ENCODE results near the gene DHX9.
"Not testable (repeated sequence)": the region's sequence is repeated elsewhere in the genome, so short reads cannot be mapped to it uniquely, and the experiment has no call there.

DHX9 gene

DNA sequence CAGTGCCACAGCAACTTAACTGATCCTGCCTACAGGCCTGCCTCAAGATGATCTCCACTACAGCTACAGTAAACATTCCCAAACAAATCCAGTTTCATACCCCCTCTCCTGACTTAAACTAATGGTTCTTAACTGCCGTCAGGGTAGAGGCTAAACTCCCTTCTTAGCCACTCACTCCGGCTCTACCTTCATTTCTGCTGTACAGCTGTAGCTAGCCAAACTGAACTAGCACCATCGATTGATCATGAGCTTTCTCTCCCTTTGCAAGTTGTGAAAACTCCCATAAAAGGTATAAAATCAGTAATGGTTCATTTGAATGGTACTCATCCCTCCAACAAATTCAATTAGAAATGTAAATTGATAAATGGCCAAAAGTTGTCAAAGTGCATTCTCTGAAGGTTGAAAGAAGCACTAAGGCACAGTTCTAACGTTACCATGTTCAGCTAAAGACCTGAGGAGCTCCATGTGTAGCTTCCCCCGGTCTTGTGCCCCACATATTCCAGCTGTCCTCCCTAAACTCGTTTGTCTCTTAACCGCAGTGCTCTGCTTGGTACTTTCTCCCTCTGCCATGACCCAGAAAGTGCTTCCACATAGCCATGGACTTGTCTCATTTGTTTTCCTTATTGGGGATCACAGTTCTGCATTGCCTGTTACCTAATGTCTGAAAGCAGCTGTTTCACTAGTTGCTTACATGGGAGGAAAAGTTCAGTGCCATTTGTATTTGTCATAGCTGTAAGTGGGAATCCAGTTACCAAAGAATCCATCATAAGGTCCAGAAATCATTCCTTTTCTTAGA, 49.8 kb downstream of the DHX9 start:
- in situ Hi-C loops (cut with MboI; ENCODE audit: low sequenced_read_pairs) = no loop called here

DNA sequence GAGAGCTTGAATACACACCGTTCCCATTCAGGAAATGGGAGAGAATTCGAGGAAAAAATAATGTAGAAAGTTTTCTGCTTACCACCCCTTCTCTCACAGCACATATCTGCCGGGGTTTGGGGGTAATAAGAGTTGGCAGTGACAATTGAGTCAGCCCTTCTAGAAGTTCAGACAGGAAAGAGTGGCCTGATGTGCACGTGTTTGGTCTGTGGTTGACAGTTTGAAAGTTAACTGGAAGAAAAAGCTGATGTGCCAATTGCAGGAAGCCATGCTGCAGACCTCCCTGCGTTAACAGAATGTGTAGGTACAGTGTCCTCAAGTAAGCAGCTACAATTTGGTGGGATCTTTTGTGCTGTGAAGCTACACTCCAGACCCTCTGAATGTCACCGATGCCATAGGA, 50.9 kb downstream of the DHX9 start:
- in situ Hi-C loops (cut with MboI; ENCODE audit: low sequenced_read_pairs) = no loop called here

DNA sequence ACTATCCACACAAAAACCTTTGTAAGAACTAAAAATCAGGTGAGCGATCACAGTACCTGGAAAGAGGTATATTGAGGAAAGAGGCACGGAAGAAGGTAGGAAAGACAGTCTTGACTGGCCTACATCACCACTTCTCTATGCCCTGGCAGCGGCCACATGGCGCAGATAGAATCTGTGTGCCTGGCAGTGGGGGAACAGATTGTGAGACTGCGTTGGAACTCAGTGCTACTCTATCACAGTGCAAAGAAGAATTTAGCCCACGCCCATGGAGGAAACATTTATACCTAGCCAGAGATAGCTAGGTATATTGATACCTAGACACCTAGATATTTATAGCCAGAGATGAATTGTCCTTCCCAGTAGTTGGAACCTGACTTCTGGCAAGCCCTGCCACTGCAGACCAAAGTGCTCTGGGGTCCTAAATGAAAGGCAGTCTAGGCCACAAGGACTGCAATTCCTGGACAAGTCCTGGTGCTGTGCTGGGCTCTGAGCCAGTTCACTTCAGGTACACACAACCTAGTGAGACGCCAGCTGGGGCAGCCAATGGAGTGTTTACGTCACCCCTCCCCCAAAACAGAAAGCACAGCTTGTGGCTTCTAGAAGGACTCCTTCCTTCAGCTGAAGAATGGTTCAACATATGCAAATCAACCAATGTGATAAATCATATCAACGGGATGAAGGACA, 51.9 kb downstream of the DHX9 start:
- in situ Hi-C loops (cut with MboI; ENCODE audit: low sequenced_read_pairs) = no loop called here

DNA sequence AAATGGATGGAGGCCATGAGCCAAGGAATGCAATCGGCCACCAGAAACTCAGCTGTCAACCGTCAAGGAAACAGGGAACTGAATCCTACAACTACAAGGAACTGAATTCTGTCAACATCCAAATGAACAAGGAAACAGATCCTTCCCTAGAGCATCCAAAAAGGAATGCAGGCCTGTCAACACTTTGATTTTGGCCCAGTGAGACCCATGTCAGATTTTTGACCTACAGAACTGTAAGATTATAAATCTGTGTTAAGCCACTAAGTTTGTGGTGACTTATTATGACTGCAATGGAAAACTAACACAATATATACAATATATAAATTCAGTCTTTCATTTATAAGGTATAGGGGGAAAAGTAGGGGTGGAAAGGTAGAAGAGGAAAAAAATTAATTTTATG, 58.5 kb downstream of the DHX9 start:
- in situ Hi-C loops (cut with MboI; ENCODE audit: low sequenced_read_pairs) = no loop called here

DNA sequence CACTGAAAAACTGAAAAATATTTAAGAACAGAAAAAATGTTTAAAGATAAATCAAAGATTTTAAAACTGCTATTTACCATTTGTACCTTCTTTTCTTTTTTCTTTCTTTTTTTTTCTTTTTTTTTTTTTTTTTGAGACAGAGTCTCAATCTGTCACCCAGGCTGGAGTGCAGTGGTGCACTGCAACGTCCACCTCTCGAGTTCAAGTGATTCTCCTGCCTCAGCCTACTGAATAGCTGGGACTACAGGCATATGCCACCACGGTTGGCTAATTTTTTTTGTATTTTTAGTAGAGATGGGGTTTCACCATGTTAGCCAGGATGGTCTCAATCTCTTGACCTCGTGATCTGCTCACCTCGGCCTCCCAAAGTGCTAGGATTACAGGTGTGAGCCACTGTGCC, 62.8 kb downstream of the DHX9 start:
- in situ Hi-C loops (cut with MboI; ENCODE audit: low sequenced_read_pairs) = not testable (repeated sequence)

DNA sequence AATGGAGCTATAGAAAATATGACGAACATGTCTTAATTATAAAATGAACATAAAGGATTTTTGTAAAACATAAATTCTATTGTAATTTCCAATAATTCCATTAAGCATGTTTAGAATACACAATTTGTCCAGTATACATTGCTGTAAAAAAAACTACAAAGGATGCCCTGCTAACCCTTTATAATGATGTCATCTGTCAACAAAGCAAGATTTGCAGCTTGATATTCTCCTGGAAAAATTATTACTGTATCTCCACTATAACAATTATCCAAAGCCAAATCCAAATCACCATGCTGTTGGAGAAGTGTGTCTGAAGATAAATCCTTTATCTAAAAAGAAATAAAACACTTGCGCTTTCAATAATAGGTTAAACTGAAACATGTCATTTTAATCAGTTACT, 66.2 kb downstream of the DHX9 start:
- in situ Hi-C loops (cut with MboI; ENCODE audit: low sequenced_read_pairs) = no loop called here

DNA sequence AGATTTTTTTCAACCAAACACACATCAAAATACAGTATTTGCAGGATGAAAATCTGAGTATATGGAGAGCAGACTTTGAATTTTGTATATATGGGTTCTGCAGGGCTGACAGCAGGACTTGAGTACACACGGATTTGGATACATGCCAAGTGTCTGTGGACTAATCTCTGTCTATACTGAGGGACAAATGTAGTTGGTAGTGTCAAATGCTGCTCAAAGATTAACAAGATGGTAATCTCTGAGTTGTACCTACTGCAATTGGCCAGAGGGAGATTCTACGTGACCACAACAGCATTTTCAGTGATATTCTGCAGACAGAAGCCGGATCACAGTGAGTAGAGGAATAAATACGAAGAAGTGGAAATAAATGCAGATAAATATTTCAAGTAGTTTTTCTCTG, 70.4 kb downstream of the DHX9 start:
- in situ Hi-C loops (cut with MboI; ENCODE audit: low sequenced_read_pairs) = no loop called here

DNA sequence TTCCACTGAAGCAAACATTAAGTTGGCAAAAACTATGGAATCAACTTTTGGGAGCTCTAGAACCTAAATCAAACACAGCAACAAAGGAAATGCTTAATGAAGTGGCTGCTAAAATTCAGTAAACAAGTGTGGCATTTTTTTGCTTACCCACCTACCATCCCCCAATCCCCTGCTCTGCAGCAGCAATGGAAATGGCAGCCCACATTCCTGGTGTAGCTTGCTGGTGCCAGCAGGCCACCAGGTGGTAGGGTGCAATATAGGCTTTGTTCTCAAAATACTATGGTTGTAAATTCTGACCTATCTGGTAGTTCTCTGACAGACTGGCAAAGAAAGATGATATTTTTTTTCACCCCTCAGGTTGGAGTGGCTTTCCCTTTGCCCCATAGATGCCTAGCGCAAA, 71.0 kb downstream of the DHX9 start:
- in situ Hi-C loops (cut with MboI; ENCODE audit: low sequenced_read_pairs) = no loop called here

DNA sequence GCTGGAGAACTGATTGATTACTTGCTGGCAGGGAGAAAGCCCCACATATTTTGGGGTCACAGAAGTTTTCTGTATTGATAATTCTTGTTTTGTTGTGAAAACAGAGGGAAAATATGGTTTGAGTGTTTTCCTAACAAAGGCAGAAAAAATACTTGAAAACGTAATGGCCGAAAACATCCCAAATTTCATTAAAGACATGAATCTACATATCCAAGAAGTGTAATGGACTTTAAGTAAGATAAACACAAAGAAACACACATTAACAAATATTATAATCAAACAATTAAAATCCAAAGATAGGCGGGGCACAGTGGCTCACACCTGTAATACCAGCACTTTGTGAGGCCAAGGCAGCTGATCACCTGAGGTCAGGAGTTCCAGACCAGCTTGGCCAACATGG, 74.3 kb downstream of the DHX9 start:
- in situ Hi-C loops (cut with MboI; ENCODE audit: low sequenced_read_pairs) = no loop called here

DNA sequence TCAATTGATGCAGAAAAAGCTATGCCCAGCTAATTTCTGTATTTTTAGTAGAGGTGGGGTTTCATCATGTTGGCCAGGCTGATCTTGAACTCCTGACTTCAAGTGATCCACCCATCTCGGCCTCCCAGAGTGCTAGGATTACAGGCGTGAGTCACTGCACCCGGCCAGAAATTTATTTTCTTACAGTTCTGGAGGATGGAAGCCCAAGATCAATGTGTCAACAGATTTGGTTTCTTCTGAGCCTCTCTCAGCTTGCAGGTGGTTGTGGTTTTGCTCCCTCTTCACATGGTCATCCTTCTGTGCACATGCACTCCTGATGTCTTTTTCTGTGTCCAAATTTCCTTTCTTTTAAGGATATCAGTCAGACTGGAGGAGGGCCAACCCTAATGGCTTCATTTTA, 78.2 kb downstream of the DHX9 start:
- in situ Hi-C loops (cut with MboI; ENCODE audit: low sequenced_read_pairs) = no loop called here

DNA sequence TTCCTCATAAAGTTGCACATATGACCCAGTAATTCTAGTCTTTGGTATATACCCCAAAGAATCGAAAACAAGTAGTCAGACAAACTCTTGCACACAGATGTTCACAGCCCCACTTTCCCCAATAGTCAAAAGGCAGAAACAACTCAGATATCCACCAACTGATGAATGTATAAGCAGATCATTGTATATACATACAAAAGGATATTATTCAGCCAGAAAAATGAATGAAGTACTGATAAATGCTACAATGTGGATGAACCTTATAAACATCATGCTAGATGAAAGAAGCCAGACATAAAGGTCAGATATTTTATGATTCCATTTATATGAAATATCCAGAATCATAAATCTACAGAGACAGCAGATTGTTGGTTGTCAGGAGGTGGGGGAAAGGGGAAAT, 86.5 kb downstream of the DHX9 start:
- in situ Hi-C loops (cut with MboI; ENCODE audit: low sequenced_read_pairs) = no loop called here

DNA sequence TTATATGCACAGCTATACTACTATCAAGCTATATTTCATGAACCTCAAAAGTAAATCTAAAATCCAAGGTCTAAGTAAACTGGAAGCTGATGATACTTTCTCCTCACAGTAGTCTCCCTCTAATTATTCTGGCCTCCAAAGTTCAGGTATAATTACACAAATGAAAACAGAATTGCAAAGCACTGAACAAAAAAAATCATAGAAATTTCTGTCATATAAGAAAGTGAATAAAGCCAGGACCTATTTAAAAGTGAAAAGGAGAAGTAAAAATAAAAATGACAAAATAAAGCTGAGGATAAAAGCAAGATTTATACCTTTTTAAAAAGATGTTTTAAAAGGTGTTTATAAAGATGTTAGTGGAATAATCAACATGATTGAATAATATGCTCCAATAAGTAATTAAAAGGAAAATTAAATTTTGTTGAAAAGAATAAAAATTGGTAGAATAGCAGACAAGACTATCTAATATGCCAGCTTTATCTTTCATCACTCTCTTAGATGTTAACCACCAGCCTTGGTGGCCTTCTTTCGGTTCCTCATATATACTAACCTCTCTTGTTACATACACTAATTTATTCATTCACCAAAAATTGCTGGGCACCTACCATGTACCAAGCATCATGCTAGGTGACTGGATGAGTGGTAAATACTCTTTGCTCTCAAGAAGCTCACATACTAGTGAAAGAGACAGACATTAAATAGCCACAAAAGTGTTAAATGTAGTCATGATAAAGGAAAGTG, 88.7 kb downstream of the DHX9 start:
- in situ Hi-C loops (cut with MboI; ENCODE audit: low sequenced_read_pairs) = no loop called here

DNA sequence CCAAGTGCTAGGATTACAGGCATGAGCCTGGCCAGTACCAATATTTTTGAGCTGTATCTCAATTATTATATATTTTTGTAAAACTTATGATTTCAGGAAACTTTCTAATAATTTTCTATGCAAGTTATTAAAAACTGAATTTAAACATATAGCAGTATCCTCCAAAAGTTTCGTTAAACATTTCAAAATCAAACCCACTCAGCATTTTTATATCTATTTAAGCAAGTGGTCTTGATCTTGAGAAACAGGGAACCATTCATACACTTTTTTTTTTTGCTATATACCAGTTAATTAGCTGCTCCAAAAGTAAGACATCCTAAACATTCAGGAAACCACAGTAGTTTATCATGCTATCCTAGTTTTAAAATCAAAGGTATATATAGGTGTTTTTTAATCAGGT, 91.8 kb downstream of the DHX9 start:
- in situ Hi-C loops (cut with MboI; ENCODE audit: low sequenced_read_pairs) = no loop called here

DNA sequence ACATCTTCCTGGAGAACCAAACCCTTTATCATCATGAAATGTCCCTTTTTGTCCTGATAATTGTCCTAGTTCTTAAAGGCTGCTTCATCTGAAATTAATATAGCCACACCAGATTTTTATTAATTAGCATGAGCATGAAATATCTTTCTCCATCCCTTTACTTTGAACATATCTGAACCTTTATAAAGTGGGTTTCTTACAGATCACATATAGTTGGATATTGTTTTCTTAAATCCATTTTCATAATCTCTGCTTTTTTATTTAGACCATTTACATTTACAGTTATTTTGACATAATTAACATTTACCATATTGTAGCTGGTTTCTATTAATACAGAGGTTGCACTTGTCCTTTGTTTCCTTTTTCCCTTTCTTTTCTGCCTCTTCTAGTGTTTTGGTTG, 96.6 kb downstream of the DHX9 start:
- in situ Hi-C loops (cut with MboI; ENCODE audit: low sequenced_read_pairs) = no loop called here

All from hTERT RPE-1 (cell line).